ENCODE data around the gene LBHD1.

Gene LBHD1

DNA sequence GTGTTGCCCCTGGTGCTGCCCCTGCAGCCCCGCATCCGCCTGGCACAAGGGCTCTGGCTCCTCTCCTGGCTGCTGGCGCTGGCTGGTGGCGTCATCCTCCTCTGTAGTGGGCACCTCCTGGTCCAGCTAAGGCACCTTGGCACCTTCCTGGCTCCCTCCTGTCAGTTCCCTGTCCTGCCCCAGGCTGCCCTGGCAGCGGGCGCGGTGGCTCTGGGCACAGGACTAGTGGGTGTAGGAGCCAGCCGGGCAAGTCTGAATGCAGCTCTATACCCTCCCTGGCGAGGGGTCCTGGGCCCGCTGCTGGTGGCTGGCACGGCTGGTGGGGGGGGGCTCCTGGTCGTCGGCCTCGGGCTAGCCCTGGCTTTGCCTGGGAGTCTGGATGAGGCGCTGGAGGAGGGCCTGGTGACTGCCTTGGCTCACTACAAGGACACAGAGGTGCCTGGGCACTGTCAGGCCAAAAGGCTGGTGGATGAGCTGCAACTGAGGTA is 58.7 kb downstream of the LBHD1 start:
- DNase-seq, result no peak

Data from AML-193 (cell line).